Measurements from ENCODE around the gene RTKN2.

DNA sequence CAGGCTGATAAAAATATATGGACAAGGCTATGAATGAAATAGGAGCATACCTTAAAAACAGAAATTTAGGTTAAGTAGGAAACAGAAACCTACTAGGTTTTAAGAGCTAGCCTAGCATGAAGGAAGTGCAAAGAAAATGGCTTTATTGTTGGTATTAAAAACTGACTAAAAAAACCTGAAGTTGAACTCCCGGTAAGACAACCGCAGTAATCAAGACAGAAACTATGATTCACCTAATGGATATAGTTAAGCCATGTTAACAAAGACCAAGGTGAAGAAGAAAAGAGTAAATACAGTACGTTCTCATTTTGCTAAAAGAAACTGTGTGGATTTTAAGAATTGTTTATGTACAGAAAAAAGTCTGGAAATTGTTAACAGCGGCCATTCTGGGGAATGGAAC lies 2.5 kb downstream of the RTKN2 start:
- TF ChIP-seq, protein P1, sequence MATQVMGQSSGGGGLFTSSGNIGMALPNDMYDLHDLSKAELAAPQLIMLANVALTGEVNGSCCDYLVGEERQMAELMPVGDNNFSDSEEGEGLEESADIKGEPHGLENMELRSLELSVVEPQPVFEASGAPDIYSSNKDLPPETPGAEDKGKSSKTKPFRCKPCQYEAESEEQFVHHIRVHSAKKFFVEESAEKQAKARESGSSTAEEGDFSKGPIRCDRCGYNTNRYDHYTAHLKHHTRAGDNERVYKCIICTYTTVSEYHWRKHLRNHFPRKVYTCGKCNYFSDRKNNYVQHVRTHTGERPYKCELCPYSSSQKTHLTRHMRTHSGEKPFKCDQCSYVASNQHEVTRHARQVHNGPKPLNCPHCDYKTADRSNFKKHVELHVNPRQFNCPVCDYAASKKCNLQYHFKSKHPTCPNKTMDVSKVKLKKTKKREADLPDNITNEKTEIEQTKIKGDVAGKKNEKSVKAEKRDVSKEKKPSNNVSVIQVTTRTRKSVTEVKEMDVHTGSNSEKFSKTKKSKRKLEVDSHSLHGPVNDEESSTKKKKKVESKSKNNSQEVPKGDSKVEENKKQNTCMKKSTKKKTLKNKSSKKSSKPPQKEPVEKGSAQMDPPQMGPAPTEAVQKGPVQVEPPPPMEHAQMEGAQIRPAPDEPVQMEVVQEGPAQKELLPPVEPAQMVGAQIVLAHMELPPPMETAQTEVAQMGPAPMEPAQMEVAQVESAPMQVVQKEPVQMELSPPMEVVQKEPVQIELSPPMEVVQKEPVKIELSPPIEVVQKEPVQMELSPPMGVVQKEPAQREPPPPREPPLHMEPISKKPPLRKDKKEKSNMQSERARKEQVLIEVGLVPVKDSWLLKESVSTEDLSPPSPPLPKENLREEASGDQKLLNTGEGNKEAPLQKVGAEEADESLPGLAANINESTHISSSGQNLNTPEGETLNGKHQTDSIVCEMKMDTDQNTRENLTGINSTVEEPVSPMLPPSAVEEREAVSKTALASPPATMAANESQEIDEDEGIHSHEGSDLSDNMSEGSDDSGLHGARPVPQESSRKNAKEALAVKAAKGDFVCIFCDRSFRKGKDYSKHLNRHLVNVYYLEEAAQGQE (IDR thresholded peaks at IDR 0.05; ENCODE audit: borderline replicate concordance), result no peak
- TF ChIP-seq, protein P1 (CRISPR knock-in tag; IDR thresholded peaks at IDR 0.05; ENCODE audit: low read depth), result no peak
- TF ChIP-seq RFX5 (IDR thresholded peaks at IDR 0.05; ENCODE audit: low read depth, low read length) (no peak), EGR1 (conservative IDR thresholded peaks at IDR 0.05) (no peak), ZNF121 (CRISPR knock-in tag; conservative IDR thresholded peaks at IDR 0.05) (no peak), TAF1 (IDR thresholded peaks at IDR 0.05; ENCODE audit: control insufficient read depth, extremely low read depth, insufficient read depth, low read length, severe bottlenecking) (no peak), ZFP1 (CRISPR knock-in tag; IDR thresholded peaks at IDR 0.05) (no peak)
- TF ChIP-seq, protein P2, sequence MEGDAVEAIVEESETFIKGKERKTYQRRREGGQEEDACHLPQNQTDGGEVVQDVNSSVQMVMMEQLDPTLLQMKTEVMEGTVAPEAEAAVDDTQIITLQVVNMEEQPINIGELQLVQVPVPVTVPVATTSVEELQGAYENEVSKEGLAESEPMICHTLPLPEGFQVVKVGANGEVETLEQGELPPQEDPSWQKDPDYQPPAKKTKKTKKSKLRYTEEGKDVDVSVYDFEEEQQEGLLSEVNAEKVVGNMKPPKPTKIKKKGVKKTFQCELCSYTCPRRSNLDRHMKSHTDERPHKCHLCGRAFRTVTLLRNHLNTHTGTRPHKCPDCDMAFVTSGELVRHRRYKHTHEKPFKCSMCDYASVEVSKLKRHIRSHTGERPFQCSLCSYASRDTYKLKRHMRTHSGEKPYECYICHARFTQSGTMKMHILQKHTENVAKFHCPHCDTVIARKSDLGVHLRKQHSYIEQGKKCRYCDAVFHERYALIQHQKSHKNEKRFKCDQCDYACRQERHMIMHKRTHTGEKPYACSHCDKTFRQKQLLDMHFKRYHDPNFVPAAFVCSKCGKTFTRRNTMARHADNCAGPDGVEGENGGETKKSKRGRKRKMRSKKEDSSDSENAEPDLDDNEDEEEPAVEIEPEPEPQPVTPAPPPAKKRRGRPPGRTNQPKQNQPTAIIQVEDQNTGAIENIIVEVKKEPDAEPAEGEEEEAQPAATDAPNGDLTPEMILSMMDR (IDR thresholded peaks at IDR 0.05 in 2 of 3, conservative IDR thresholded peaks at IDR 0.05 in 1 of 3; ENCODE audit: insufficient read depth in 2 of 3, low read depth in 1 of 3, low read length in 3 of 3), result no peak

Measured in K562 (cell line).